Natural killer cell treated with Interleukin-12 subunit alpha and Interleukin-12 subunit beta and Interleukin-15 and Interleukin-18, amount 100 ng/mL, for 72 hours (primary cell): ENCODE results near the gene TSPAN9. TPM values are rescaled to one million over a fixed set of nuclear protein-coding genes. Genes with fewer than 3 reads are reported as not detected.

Experiments
- ATAC-seq, 2 donors: fragments of 150-1000 bp; cut with Tn5 transposase in 1 of 2; sonication (Bioruptor Pico), chemical (Tn5 transposase) in 1 of 2; 2 replicates each; pipeline ENCODE4 v1.10.0; 2021
- DNase-seq: peaks from one replicate; pipeline ENCODE4 v3.0.0; 2022; ENCODE audit warnings: low spot score
- H3K27ac Mint-ChIP-seq, 2 donors: 1 replicate in 1 of 2; 2 replicates in 1 of 2; pipeline ENCODE4 v1.8.0; 2022; ENCODE audit warnings: mixed read lengths in 2 of 2, mild to moderate bottlenecking in 1 of 2, moderate library complexity in 1 of 2
- H3K27me3 Mint-ChIP-seq, 2 donors: 1 replicate in 1 of 2; 2 replicates in 1 of 2; pipeline ENCODE4 v1.8.0; 2022; ENCODE audit warnings: mixed read lengths in 2 of 2
- H3K36me3 Mint-ChIP-seq: one replicate; pipeline ENCODE4 v1.8.0; 2022; ENCODE audit warnings: mixed read lengths
- H3K4me1 Mint-ChIP-seq, 2 donors: 1 replicate in 1 of 2; 2 replicates in 1 of 2; pipeline ENCODE4 v1.8.0; 2022; ENCODE audit warnings: low read depth in 2 of 2, mixed read lengths in 2 of 2, mild to moderate bottlenecking in 1 of 2
- H3K4me3 Mint-ChIP-seq: one replicate; pipeline ENCODE4 v1.8.0; 2022; ENCODE audit warnings: mixed read lengths
- H3K9me3 Mint-ChIP-seq: 2 replicates; pipeline ENCODE4 v1.8.0; 2022; ENCODE audit warnings: mixed read lengths
- total RNA-seq, 2 donors: library from RNA; stranded (reverse); gene quantifications; one replicate each; pipeline ENCODE4 v1.2.3, GENCODE V29; 2022

Gene TSPAN9
- total RNA-seq, 2 donors from 2014 or later: 0.10 TPM; not detected in 1

- H3K4me3 Mint-ChIP-seq: peak overlapping the region; percentile 61
- peaks cover 7 to 8% of the 10 kb centered on the region in 2 donors for H3K27me3 Mint-ChIP-seq
- DNase-seq (no peak), ATAC-seq (no peak)
- no peaks in the 10 kb centered on the region for H3K9me3 Mint-ChIP-seq
- no peaks in the 10 kb centered on the region for H3K36me3 Mint-ChIP-seq
- H3K4me1 Mint-ChIP-seq: peaks cover 0 to 5% of the 10 kb centered on the region in 2 donors
- H3K27ac Mint-ChIP-seq: peak overlapping the region in 1 of 2 donors; percentile 51
These were observed 448 bp downstream of the TSPAN9 start for GRCh38 chr12:3077572-3078081.

GRCh38 chr12:3078086-3078820 lies 1.1 kb downstream of the TSPAN9 start:
- Mint-ChIP-seq H3K4me3 (peak overlapping the region; percentile 61), H3K36me3 (no peaks in the 10 kb centered on the region), H3K4me1 (peaks cover 0 to 5% of the 10 kb centered on the region in 2 donors), H3K9me3 (no peaks in the 10 kb centered on the region), H3K27me3 (peaks cover 7 to 8% of the 10 kb centered on the region in 2 donors), H3K27ac (peak overlapping the region in 1 of 2 donors; percentile 51)
- ATAC-seq (no peak), DNase-seq (no peak)

GRCh38 chr12:3081091-3081490 lies 3.9 kb downstream of the TSPAN9 start:
- ATAC-seq (no peak), DNase-seq (no peak)
- H3K27me3 Mint-ChIP-seq: peaks cover 0 to 5% of the 10 kb centered on the region in 2 donors
- no peaks in the 10 kb centered on the region for H3K36me3 Mint-ChIP-seq
- no peak overlapping the region for H3K27ac Mint-ChIP-seq
- H3K4me3 Mint-ChIP-seq: no peak overlapping the region
- H3K9me3 Mint-ChIP-seq: no peaks in the 10 kb centered on the region
- peaks cover 0 to 5% of the 10 kb centered on the region in 2 donors for H3K4me1 Mint-ChIP-seq

- no peak for ATAC-seq
- Mint-ChIP-seq H3K36me3 (no peaks in the 10 kb centered on the region), H3K4me1 (peaks cover 0 to 5% of the 10 kb centered on the region in 2 donors), H3K27me3 (peaks cover 0 to 5% of the 10 kb centered on the region in 2 donors), H3K4me3 (no peak overlapping the region), H3K9me3 (no peaks in the 10 kb centered on the region), H3K27ac (no peak overlapping the region)
- DNase-seq: no peak
These were observed 4.7 kb downstream of the TSPAN9 start for GRCh38 chr12:3081886-3082285.

DNA sequence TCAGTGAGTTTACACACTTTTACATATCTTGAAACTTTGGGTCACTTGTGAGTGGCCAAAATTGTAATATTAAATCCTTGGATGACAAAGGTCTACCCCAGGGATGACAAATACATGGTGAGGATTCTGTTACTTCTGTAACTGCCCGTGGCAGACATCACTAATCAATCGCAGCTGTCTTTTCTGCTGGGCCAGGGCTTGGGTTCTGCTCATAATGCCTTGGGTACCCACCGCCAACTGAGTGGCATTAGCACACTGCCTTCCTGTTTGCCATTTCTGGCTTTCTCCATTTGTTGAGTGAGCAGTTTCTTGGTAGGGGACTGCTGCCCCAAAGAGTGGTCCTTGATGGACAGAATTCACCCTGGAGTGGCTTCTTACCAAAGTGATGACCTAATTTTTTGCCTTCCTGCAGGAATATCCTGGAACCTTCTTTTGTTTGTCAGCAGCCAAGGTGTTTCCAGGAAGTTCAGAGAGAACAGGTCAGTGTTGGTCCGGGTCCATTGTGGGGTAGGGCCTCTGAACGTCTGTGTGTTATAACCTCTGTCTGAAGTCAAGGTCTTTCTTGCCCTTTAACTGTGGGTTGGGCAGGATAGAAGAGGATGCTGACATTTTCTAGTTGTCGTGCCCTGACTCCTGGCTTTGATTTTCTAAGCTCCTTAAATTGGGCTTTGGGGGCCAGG lies 6.2 kb downstream of the TSPAN9 start:
- H3K36me3 Mint-ChIP-seq: no peaks in the 10 kb centered on the region
- peaks cover 0 to 1% of the 10 kb centered on the region in 2 donors for H3K27me3 Mint-ChIP-seq
- H3K9me3 Mint-ChIP-seq: no peaks in the 10 kb centered on the region
- no peak for DNase-seq
- ATAC-seq: no peak
- H3K4me1 Mint-ChIP-seq: peaks cover 0 to under 1% of the 10 kb centered on the region in 2 donors
- no peak overlapping the region for H3K27ac Mint-ChIP-seq
- no peak overlapping the region for H3K4me3 Mint-ChIP-seq

DNA sequence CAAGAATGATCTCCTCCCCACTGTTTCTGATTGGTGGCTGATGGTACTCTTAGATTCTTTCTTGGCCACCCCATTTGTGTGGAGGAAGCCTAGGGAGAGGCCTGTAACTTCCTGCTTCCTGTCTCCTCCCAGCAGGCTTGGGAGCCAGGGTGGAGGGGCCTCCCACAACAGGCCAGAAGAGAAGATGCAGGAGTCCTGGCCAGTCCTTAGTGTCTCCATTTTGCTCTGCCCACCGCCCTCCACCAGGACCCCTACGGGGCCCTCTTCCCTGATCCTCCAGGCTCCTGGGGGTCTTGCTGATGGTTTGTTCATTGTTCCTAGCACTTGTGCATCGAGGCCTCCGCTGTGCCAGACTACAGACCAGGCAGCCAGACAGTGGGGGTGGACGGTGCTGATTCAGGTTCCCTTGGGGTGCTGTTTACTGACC lies 6.8 kb downstream of the TSPAN9 start:
- H3K4me3 Mint-ChIP-seq: no peak overlapping the region
- no peaks in the 10 kb centered on the region for H3K36me3 Mint-ChIP-seq
- H3K4me1 Mint-ChIP-seq: no peaks in the 10 kb centered on the region
- DNase-seq: no peak
- H3K9me3 Mint-ChIP-seq: no peaks in the 10 kb centered on the region
- no peak for ATAC-seq
- no peaks in the 10 kb centered on the region for H3K27me3 Mint-ChIP-seq
- H3K27ac Mint-ChIP-seq: no peak overlapping the region

DNA sequence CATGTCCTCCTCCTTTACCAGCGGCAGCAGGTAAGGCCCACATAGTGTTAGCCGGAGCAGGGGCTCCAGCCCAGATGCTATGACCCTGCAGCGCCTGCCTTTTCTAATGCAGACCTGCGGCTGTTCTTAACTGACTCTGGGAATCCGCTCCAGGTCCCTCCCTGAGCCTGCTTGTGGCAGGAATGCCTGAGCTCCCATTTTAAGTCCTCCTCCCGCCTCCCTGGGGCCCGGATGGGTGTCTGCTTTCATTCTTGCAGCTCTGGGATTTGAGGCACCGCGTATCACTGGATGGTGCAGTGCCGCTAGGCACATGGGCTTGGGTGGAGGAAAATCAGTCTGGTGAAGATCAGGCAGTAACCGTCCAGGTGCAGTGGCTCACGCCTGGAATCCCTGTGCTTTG lies 7.6 kb downstream of the TSPAN9 start:
- Mint-ChIP-seq H3K27me3 (no peaks in the 10 kb centered on the region), H3K27ac (no peak overlapping the region), H3K4me1 (no peaks in the 10 kb centered on the region), H3K36me3 (no peaks in the 10 kb centered on the region), H3K4me3 (no peak overlapping the region), H3K9me3 (no peaks in the 10 kb centered on the region)
- no peak for DNase-seq
- no peak for ATAC-seq

- H3K27me3 Mint-ChIP-seq: no peaks in the 10 kb centered on the region
- DNase-seq: no peak
- H3K27ac Mint-ChIP-seq: no peak overlapping the region
- no peaks in the 10 kb centered on the region for H3K9me3 Mint-ChIP-seq
- no peak for ATAC-seq
- no peak overlapping the region for H3K4me3 Mint-ChIP-seq
- no peaks in the 10 kb centered on the region for H3K4me1 Mint-ChIP-seq
- H3K36me3 Mint-ChIP-seq: no peaks in the 10 kb centered on the region
These were observed 8.4 kb downstream of the TSPAN9 start for GRCh38 chr12:3085341-3086139.

- no peaks in the 10 kb centered on the region for H3K9me3 Mint-ChIP-seq
- no peak for ATAC-seq
- DNase-seq: no peak
- H3K27me3 Mint-ChIP-seq: no peaks in the 10 kb centered on the region
- H3K27ac Mint-ChIP-seq: no peak overlapping the region
- H3K4me3 Mint-ChIP-seq: no peak overlapping the region
- no peaks in the 10 kb centered on the region for H3K36me3 Mint-ChIP-seq
- H3K4me1 Mint-ChIP-seq: no peaks in the 10 kb centered on the region
These were observed 9.0 kb downstream of the TSPAN9 start for GRCh38 chr12:3086211-3086610.

GRCh38 chr12:3086729-3087323 lies 9.6 kb downstream of the TSPAN9 start:
- no peaks in the 10 kb centered on the region for H3K27me3 Mint-ChIP-seq
- DNase-seq (no peak), ATAC-seq (no peak)
- H3K27ac Mint-ChIP-seq: no peak overlapping the region
- H3K4me1 Mint-ChIP-seq: no peaks in the 10 kb centered on the region
- H3K36me3 Mint-ChIP-seq: no peaks in the 10 kb centered on the region
- no peak overlapping the region for H3K4me3 Mint-ChIP-seq
- no peaks in the 10 kb centered on the region for H3K9me3 Mint-ChIP-seq

- Mint-ChIP-seq H3K4me1 (no peaks in the 10 kb centered on the region), H3K36me3 (no peaks in the 10 kb centered on the region), H3K27me3 (no peaks in the 10 kb centered on the region), H3K27ac (no peak overlapping the region), H3K4me3 (no peak overlapping the region), H3K9me3 (no peaks in the 10 kb centered on the region)
- no peak for DNase-seq
- no peak for ATAC-seq
These were observed 10.8 kb downstream of the TSPAN9 start for GRCh38 chr12:3087758-3088650.

DNA sequence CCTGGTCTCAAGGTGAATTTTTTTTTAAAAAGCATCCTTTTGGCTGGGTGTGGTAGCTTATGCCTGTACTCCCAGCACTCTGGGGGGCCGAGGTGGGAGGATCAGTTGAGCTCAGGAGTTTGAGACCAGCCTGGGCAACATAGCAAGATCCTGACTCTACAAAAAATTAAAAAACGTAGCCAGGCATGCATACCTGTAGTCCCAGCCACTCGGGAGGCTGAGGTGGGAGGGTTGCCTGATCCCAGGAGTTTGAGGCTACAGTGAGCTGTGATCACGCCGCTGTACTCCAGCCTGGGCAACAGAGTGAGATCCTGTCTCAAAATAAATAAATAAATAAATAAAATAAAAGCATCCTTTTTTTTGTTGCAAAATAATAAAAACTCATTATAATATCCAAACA lies 12.4 kb downstream of the TSPAN9 start:
- Mint-ChIP-seq H3K27ac (no peak overlapping the region), H3K4me1 (no peaks in the 10 kb centered on the region), H3K9me3 (no peaks in the 10 kb centered on the region), H3K27me3 (no peaks in the 10 kb centered on the region), H3K4me3 (no peak overlapping the region), H3K36me3 (no peaks in the 10 kb centered on the region)
- DNase-seq (no peak), ATAC-seq (no peak)
